ENCODE results near the gene TNFRSF4.

TNFRSF4 gene

DNA sequence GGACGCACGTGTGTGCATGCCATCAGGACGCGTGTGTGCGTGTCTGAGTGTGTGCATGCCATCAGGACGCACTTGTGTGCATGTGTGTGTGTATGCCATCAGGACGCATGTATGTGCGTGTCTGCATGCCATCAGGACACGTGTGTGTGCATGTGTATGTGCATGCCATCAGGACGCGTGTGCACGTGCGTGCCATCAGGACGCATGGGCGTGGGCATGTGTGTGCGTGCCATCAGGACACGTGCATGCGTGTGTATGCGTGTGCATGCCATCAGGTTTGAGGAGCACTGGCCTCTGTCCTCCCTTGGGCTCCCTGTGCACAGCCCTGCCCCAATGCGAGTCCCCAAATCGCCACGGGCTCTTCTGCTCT is 45.2 kb upstream of the TNFRSF4 start:
- DNase-seq (ENCODE audit: low read depth): no peak
- TF ChIP-seq CTCF (conservative IDR thresholded peaks at IDR 0.05; ENCODE audit: low read depth, low read length): no peak
- H3K4me3 ChIP-seq (ENCODE audit: low read length): no peak overlapping the region

DNA sequence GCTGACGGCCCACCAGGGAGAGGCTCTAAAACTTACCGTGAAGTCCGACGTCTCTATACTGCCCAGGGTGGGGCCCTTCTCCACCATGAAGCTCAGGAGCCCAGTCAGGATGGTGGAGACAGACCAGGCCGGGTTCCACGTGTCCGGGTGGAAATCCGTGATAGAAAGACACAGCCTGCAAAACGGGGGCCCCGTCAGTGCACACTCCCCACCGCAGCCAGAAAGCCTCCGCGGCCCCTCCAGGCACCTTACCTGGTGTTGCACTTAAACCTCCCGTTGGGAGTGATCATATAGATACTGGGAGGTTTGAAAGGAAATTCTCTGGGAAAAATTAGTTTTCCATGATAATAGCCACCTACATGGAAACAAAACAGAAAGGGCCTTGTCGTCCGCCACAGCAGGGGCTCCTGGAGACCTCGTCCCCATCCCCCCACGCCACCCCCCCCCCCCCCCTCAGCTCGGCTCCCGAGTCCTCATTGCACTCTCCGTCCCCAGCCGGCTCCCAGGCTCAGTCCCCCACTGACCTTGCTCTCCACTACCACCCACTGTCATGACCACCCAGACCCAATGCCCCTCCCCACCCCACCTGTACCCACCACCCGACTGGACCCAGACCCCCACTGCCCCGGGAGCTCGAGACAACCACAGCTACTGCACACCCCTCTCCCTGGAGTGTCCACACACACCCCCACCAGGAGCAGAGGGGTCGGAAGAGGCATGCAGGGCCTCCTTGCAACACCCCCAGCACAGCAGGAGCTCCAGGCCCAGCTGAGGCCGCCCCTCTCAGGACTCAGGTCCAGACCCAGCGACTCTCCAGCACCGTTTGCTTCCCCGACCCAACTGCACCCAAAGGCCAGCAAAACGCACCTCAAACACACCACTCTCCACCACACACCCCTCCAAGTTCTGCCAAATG is 43.3 kb upstream of the TNFRSF4 start:
- DNase-seq (ENCODE audit: low read depth): no peak
- no peak for TF ChIP-seq CTCF (conservative IDR thresholded peaks at IDR 0.05; ENCODE audit: low read depth, low read length)
- no peak overlapping the region for H3K4me3 ChIP-seq (ENCODE audit: low read length)

- no peak for DNase-seq (ENCODE audit: low read depth)
- TF ChIP-seq CTCF (conservative IDR thresholded peaks at IDR 0.05; ENCODE audit: low read depth, low read length): no peak
- no peak overlapping the region for H3K4me3 ChIP-seq (ENCODE audit: low read length)
These were observed 41.7 kb upstream of the TNFRSF4 start for GRCh38 chr1:1255611-1256010.

DNA sequence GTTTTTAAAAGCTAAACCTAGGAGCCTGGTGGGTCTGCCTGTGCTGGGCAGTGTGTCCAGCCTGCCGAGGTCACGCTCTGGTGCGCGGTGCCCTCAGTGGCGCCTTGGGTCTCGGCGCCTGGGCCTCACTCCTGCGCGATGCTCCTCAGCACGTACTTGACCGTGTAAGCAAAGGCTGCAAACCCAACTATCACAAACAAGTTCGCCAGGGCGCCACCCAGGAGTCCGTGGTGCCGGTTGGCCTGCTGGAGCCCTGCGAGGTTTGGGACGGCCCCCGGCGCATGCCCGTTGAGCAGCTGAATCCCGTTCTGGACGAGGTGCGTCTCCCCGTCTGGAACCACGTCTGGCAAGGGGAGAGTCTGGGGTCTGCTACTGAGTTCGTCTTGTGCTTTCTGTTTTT is 41.1 kb upstream of the TNFRSF4 start:
- DNase-seq (ENCODE audit: low read depth): no peak
- no peak overlapping the region for H3K4me3 ChIP-seq (ENCODE audit: low read length)
- TF ChIP-seq CTCF (conservative IDR thresholded peaks at IDR 0.05; ENCODE audit: low read depth, low read length): no peak

DNA sequence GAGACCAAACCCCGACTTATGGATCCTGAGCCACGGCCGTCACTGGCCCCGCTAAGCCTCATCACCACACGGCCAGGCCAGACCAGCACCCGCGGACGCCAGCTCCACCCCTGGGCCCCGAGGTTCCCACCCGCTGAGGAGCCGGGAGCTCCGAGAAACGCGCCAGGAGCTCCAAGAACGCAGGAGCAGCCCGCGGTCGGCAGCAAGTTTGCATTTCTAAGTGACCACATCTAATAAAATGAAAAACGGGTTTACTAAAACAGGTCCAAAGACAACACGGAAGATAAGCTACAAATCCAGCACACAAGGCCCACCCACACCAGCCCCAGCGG is 40.7 kb upstream of the TNFRSF4 start:
- H3K4me3 ChIP-seq (ENCODE audit: low read length): no peak overlapping the region
- TF ChIP-seq CTCF (conservative IDR thresholded peaks at IDR 0.05; ENCODE audit: low read depth, low read length): no peak
- DNase-seq (ENCODE audit: low read depth): no peak

- DNase-seq (ENCODE audit: low read depth): no peak
- no peak for TF ChIP-seq CTCF (conservative IDR thresholded peaks at IDR 0.05; ENCODE audit: low read depth, low read length)
- no peak overlapping the region for H3K4me3 ChIP-seq (ENCODE audit: low read length)
These were observed 40.2 kb upstream of the TNFRSF4 start for GRCh38 chr1:1253972-1254666.

GRCh38 chr1:1253314-1253713 is 39.4 kb upstream of the TNFRSF4 start:
- no peak for TF ChIP-seq CTCF (conservative IDR thresholded peaks at IDR 0.05; ENCODE audit: low read depth, low read length)
- DNase-seq (ENCODE audit: low read depth): no peak
- H3K4me3 ChIP-seq (ENCODE audit: low read length): no peak overlapping the region

Data from retinal pigment epithelial cell (primary cell).